GM13977 (cell line): ENCODE measurements around the gene MICALL2.

ENCODE experiments used
- DNase-seq: peaks from one replicate; pipeline ENCODE4 v3.0.0; 2012; ENCODE audit warnings: low spot score
- in situ Hi-C: fragments of 300-500 bp; cut with MboI; formaldehyde crosslinking; loops from one replicate; pipeline ENCODE4 v1.12.0; 2022; ENCODE audit warnings: low sequenced_read_pairs, low pct_unique_long_range_greater_than_20kb, mixed read lengths, inconsistent platforms; ENCODE audit not compliant: unreplicated experiment
- TF ChIP-seq, protein P1 (sequence below): IDR thresholded peaks from 2 replicates; pipeline ENCODE4 v1.5.1; 2012; ENCODE audit warnings: mild to moderate bottlenecking, control low read depth; ENCODE audit not compliant: insufficient read depth; ENCODE audit errors: extremely low read depth, missing control alignments

The MICALL2 gene

DNA sequence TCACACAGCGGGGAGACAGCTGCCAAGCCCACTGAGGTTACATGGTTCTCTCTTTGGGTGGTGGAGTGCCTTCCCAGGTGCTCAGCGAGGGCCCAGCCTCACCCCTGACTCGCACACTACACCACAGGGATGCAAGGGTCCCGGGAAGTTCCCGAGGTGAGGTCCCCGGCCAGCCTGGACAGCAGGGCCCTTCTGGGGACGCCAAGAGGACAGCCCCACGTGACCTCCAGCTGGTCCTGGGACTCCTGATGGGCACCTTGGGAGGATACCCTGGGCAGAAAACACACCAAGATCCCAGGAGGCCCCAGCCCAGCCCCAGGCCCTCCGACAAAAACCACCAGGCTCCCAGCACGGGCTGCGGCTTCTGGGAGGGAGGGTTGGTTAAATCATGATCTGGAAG lies 8.3 kb downstream of the MICALL2 start:
- TF ChIP-seq, protein P1, sequence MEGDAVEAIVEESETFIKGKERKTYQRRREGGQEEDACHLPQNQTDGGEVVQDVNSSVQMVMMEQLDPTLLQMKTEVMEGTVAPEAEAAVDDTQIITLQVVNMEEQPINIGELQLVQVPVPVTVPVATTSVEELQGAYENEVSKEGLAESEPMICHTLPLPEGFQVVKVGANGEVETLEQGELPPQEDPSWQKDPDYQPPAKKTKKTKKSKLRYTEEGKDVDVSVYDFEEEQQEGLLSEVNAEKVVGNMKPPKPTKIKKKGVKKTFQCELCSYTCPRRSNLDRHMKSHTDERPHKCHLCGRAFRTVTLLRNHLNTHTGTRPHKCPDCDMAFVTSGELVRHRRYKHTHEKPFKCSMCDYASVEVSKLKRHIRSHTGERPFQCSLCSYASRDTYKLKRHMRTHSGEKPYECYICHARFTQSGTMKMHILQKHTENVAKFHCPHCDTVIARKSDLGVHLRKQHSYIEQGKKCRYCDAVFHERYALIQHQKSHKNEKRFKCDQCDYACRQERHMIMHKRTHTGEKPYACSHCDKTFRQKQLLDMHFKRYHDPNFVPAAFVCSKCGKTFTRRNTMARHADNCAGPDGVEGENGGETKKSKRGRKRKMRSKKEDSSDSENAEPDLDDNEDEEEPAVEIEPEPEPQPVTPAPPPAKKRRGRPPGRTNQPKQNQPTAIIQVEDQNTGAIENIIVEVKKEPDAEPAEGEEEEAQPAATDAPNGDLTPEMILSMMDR: no peak
- in situ Hi-C loops: no loop called here
- no peak for DNase-seq

DNA sequence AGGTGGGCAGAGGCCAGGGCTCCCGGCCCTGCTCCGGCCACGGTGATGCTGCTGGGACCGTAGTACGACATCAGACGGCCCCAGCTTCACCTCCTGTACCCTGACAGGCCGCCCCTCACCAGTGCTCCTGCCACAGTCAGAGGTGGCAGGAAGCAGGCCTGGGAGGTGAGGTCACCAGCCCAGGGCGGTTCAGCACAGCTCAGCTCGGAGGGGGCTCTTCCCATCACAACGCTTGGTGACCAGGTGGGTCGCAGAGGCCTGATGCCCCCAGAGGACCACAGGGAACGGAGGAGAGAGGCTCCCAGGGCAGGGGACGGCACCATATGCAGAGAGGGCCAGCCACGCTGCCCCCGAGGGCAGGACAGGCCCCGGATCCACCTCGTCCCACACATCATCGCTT lies 8.8 kb downstream of the MICALL2 start:
- in situ Hi-C loops: no loop called here
- no peak for DNase-seq
- TF ChIP-seq, protein P1: no peak

DNA sequence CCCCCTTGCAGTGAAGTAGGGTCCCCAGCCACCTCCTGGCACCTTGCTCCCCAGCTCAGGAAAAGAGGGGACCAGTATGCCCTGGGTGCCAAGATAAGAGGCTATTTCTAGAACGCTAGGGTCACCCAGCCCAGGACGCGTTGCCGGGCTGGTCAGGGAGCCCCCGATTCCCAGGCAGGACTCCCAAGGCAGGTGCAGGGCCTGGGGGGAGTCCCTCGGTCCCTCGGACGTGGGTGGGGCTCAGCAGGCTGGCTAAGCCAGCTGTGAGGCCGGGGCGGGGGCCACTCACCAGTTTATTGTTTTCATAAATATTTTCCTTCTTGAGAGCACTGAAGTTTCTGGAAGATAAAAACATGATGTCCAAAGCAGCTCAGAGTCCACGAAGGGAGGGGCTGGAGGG lies 9.3 kb downstream of the MICALL2 start:
- in situ Hi-C loops: no loop called here
- no peak for DNase-seq
- TF ChIP-seq, protein P1: no peak

DNA sequence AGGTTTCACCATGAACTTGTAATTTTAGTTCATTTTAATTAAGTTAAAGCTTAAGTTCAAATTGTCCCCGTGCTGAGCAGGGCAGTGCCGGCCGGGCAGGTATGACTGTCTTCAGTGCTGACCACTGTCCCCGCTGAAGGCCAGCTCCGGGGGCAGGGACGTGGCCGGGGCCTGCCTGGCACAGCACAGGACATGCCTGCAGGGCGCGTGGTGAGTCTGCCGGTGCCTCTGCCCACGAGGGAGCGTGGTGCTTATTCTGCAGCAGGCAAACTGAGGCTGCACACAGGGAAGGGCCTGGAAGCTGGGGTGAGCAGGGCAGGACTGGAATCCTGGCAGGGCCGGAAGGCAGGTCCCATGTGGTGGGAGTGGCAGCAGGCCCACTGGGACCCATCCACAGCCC lies 9.8 kb downstream of the MICALL2 start:
- TF ChIP-seq, protein P1: no peak
- no peak for DNase-seq
- in situ Hi-C loops: no loop called here

DNA sequence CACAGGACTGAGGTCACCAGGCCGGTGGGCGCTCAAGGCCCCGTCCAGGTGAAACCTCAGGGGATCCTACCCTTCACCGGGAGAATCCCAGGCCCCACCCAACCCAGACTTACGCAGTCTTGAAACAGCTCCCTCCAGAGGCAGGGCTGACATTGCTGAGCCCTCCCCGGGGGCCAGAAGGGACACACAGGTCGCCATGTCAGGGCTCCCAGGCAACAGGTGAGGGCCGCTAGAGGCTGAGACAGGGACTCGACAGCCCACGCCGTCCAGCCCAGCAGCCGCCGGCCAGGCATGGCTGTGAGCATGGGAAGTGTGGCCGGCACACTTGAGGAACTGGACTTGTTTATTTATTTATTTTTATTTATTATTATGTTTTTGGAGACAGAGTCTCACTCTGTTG lies 10.3 kb downstream of the MICALL2 start:
- in situ Hi-C loops: no loop called here
- TF ChIP-seq, protein P1: no peak
- no peak for DNase-seq

DNA sequence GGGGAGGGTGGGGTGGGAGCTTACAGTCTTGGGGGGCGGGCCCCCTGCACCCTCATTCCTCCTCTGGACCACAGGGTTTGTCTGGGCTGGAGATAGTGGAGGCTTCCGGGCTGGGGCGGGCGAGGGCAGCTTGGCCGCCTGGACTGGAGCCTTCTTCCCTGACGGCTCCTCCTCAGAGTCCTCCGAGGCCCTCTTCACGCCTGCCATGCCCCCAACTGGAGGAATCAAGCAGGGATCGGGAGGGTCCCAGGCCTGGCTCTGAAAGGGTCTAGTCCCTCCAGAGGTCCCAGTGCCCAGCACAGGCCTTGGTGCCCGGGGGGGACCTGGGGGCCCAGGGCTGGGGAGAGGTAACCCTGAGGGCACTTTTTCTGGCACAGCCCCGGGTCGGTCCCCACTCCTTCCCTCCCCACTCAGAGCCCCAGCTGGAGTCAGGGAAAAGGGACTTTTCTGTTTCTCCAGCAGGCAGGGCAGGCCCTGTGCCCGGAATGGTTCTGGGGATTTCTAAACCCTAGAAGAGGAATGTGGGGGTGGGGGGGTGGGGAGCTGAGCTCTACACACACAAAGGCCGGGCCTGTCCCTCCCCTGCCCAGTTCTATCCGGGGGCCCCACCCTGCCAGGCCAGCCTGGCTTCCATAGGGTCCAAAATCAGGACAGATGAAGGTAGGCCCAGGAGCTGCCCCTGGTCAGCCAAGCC lies 11.6 kb downstream of the MICALL2 start:
- in situ Hi-C loops: no loop called here
- no peak for DNase-seq
- TF ChIP-seq, protein P1: no peak

DNA sequence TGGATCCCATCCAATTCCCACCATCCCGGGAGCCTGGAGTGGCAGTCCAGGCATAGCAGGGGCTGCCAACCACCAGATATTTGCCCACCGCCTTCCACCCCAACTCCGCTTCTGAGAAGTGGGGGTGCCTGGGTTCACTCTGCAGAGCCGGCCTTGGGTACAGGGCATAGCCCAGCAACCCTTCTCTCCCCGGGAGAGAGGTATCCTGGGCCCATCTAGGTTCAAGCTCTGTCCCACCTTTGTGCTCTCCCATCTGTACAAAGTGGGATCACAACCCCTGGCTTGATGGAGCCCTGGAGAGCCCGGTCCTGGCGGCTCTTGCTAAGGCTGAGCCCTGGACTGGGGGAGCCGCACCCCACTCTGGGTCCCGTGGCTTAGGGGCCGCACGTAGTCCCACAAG lies 12.2 kb downstream of the MICALL2 start:
- TF ChIP-seq, protein P1: no peak
- in situ Hi-C loops: no loop called here
- DNase-seq: no peak
